CD8-positive, alpha-beta memory T cell (primary cell): ENCODE results near the gene STMN3. TPM values are rescaled to one million over a fixed set of nuclear protein-coding genes. Genes with fewer than 3 reads are reported as not detected.

Experiments
- CTCF ChIA-PET: fragments of 350-600 bp; sonication (Branson Sonifier 250); formaldehyde crosslinking; loops from one replicate; lab custom pipeline; 2021; ENCODE audit warnings: antibody characterized with exemption; lab: Charles Lee
- POLR2A ChIA-PET: fragments of 350-600 bp; sonication (Branson Sonifier 250); formaldehyde crosslinking; loops from one replicate; lab custom pipeline; 2021; ENCODE audit warnings: antibody characterized with exemption; lab: Charles Lee
- DNase-seq, 5 donors: peaks; one replicate each; pipeline versions ENCODE4 v3.0.0 to v3.0.0-alpha.2; 2020 to 2022; ENCODE audit warnings: mixed read lengths in 1 of 5
- H3K27ac ChIP-seq: one replicate; pipeline ENCODE4 v1.7.0; 2013; ENCODE audit warnings: low read depth, mild to moderate bottlenecking, low read length, moderate library complexity
- H3K27me3 ChIP-seq: 2 replicates; pipeline ENCODE4 v1.7.0; 2013; ENCODE audit warnings: low read length, mild to moderate bottlenecking; ENCODE audit not compliant: insufficient read depth, poor library complexity, severe bottlenecking
- H3K36me3 ChIP-seq: 2 replicates; pipeline ENCODE4 v1.7.0; 2013; ENCODE audit warnings: mild to moderate bottlenecking, low read length, moderate library complexity; ENCODE audit not compliant: insufficient read depth
- H3K4me1 ChIP-seq: 2 replicates; pipeline ENCODE4 v1.7.0; 2013; ENCODE audit warnings: mild to moderate bottlenecking, low read length, moderate library complexity; ENCODE audit not compliant: insufficient read depth
- H3K4me3 ChIP-seq: 2 replicates; pipeline ENCODE4 v1.7.0; 2013; ENCODE audit warnings: mild to moderate bottlenecking, low read length
- H3K9me3 ChIP-seq: 2 replicates; pipeline ENCODE4 v1.7.0; 2013; ENCODE audit warnings: mild to moderate bottlenecking, low read length
- H3K27ac Mint-ChIP-seq, 8 donors: one replicate each; pipeline ENCODE4 v1.8.0; 2020 to 2021; ENCODE audit warnings: mixed read lengths in 8 of 8, mild to moderate bottlenecking in 6 of 8, inconsistent platforms in 3 of 8, moderate library complexity in 3 of 8
- H3K27me3 Mint-ChIP-seq, 2 donors: one replicate each; pipeline ENCODE4 v1.8.0; 2020 to 2021; ENCODE audit warnings: mixed read lengths in 2 of 2, mild to moderate bottlenecking in 1 of 2, moderate library complexity in 1 of 2
- H3K36me3 Mint-ChIP-seq, 3 donors: one replicate each; pipeline ENCODE4 v1.8.0; 2020 to 2021; ENCODE audit warnings: mixed read lengths in 3 of 3, inconsistent platforms in 1 of 3, mild to moderate bottlenecking in 1 of 3
- H3K4me1 Mint-ChIP-seq, 3 donors: one replicate each; pipeline ENCODE4 v1.8.0; 2020 to 2021; ENCODE audit warnings: mixed read lengths in 3 of 3, inconsistent platforms in 1 of 3, mild to moderate bottlenecking in 1 of 3
- H3K4me3 Mint-ChIP-seq, 7 donors: one replicate each; pipeline ENCODE4 v1.8.0; 2020 to 2021; ENCODE audit warnings: mixed read lengths in 7 of 7, mild to moderate bottlenecking in 6 of 7, moderate library complexity in 4 of 7, inconsistent platforms in 2 of 7
- H3K9me3 Mint-ChIP-seq, 5 donors: one replicate each; pipeline ENCODE4 v1.8.0; 2020 to 2022; ENCODE audit warnings: mixed read lengths in 5 of 5, mild to moderate bottlenecking in 3 of 5, moderate library complexity in 2 of 5, inconsistent platforms in 1 of 5
- polyA plus RNA-seq: library from polyadenylated mRNA; unstranded; fragments of 300-500 nt; fragmentation: Illumina TruSeq; gene quantifications from one replicate; pipeline ENCODE4 v1.2.3, GENCODE V29; 2021
- total RNA-seq, 2 experiments: library from RNA; stranded (reverse); gene quantifications; one replicate each; pipeline ENCODE4 v1.2.3, GENCODE V29; 2021

STMN3 gene
- total and polyA plus RNA-seq, 3 experiments from 2014 or later = 21.0 to 24.7 (median 21.6) TPM

GRCh38 chr20:63685269-63686026 is 32.2 kb upstream of the STMN3 start:
- peaks cover 0 to 3% (median 0%) of the 10 kb centered on the region in 3 donors for H3K36me3 Mint-ChIP-seq
- ChIA-PET CTCF (no interaction called here), POLR2A (no interaction called here)
- no peak for DNase-seq
- H3K27me3 Mint-ChIP-seq = no peaks in the 10 kb centered on the region
- Histone ChIP-seq H3K9me3 (no peaks in the 10 kb centered on the region), H3K27me3 (no peaks in the 10 kb centered on the region), H3K36me3 (no peaks in the 10 kb centered on the region), H3K27ac (no peak overlapping the region), H3K4me3 (no peak overlapping the region), H3K4me1 (peaks cover 16% of the 10 kb centered on the region)
- no peak overlapping the region for H3K4me3 Mint-ChIP-seq
- peak overlapping the region in 1 of 8 donors; percentile 41 for H3K27ac Mint-ChIP-seq
- no peaks in the 10 kb centered on the region for H3K9me3 Mint-ChIP-seq
- H3K4me1 Mint-ChIP-seq = peaks cover 2 to 5% (median 4%) of the 10 kb centered on the region in 3 donors

- H3K9me3 Mint-ChIP-seq = no peaks in the 10 kb centered on the region
- DNase-seq = no peak
- H3K36me3 ChIP-seq = no peaks in the 10 kb centered on the region
- H3K4me3 ChIP-seq = no peak overlapping the region
- H3K9me3 ChIP-seq = no peaks in the 10 kb centered on the region
- peaks cover 15% of the 10 kb centered on the region for H3K4me1 ChIP-seq
- H3K36me3 Mint-ChIP-seq = peaks cover 0 to 3% (median 3%) of the 10 kb centered on the region in 3 donors
- no peak overlapping the region for H3K27ac Mint-ChIP-seq
- H3K4me3 Mint-ChIP-seq = no peak overlapping the region
- no peaks in the 10 kb centered on the region for H3K27me3 ChIP-seq
- H3K27me3 Mint-ChIP-seq = no peaks in the 10 kb centered on the region
- no peak overlapping the region for H3K27ac ChIP-seq
- ChIA-PET CTCF (interaction anchor here (1.3 kb wide), 1 partner anchor 25 kb away, joined by 3 read pairs; the partner anchor contains the start of genes ARFRP1 and ZGPAT), POLR2A (interaction anchor here (0.7 to 1.0 kb wide), 2 partner anchors 17 to 186 kb away, joined by 3 read pairs; no protein-coding TSS in a partner anchor)
- H3K4me1 Mint-ChIP-seq = peaks cover 2 to 5% (median 4%) of the 10 kb centered on the region in 3 donors
Measured at GRCh38 chr20:63682384-63683139, 29.3 kb upstream of the STMN3 start.

GRCh38 chr20:63681609-63682142 is 28.5 kb upstream of the STMN3 start:
- Mint-ChIP-seq H3K4me1 (peaks cover 0 to 5% (median 4%) of the 10 kb centered on the region in 3 donors), H3K9me3 (no peaks in the 10 kb centered on the region), H3K36me3 (peaks cover 0 to 7% (median 3%) of the 10 kb centered on the region in 3 donors), H3K27ac (peak overlapping the region in 1 of 8 donors; percentile 38), H3K27me3 (no peaks in the 10 kb centered on the region), H3K4me3 (no peak overlapping the region)
- H3K27ac ChIP-seq = no peak overlapping the region
- DNase-seq = no peak
- H3K36me3 ChIP-seq = no peaks in the 10 kb centered on the region
- peaks cover 7% of the 10 kb centered on the region for H3K4me1 ChIP-seq
- no peaks in the 10 kb centered on the region for H3K9me3 ChIP-seq
- ChIA-PET CTCF (no interaction called here), POLR2A (interaction anchor here (1.0 kb wide), 1 partner anchor 18 kb away, joined by 3 read pairs; no protein-coding TSS in a partner anchor)
- no peaks in the 10 kb centered on the region for H3K27me3 ChIP-seq
- H3K4me3 ChIP-seq = no peak overlapping the region

- H3K27me3 Mint-ChIP-seq = no peaks in the 10 kb centered on the region
- H3K9me3 Mint-ChIP-seq = no peaks in the 10 kb centered on the region
- no peak overlapping the region for H3K4me3 ChIP-seq
- DNase-seq = no peak
- CTCF ChIA-PET = no interaction called here
- POLR2A ChIA-PET = interaction anchor here (1.0 kb wide), 1 partner anchor 18 kb away, joined by 3 read pairs; no protein-coding TSS in a partner anchor
- H3K9me3 ChIP-seq = no peaks in the 10 kb centered on the region
- H3K4me1 ChIP-seq = peaks cover under 1% of the 10 kb centered on the region
- H3K4me1 Mint-ChIP-seq = peaks cover 0 to 5% (median 4%) of the 10 kb centered on the region in 3 donors
- no peaks in the 10 kb centered on the region for H3K36me3 ChIP-seq
- peaks cover 0 to 12% (median 3%) of the 10 kb centered on the region in 3 donors for H3K36me3 Mint-ChIP-seq
- no peaks in the 10 kb centered on the region for H3K27me3 ChIP-seq
- H3K4me3 Mint-ChIP-seq = no peak overlapping the region
- H3K27ac ChIP-seq = no peak overlapping the region
- H3K27ac Mint-ChIP-seq = peak overlapping the region in 1 of 8 donors; percentile 38
Measured at GRCh38 chr20:63680857-63681608, 27.8 kb upstream of the STMN3 start.

GRCh38 chr20:63680427-63680826 is 27.2 kb upstream of the STMN3 start:
- POLR2A ChIA-PET = no interaction called here

GRCh38 chr20:63679799-63680305 is 26.6 kb upstream of the STMN3 start:
- ChIA-PET CTCF (no interaction called here), POLR2A (no interaction called here)
- Mint-ChIP-seq H3K4me1 (peaks cover 0 to 5% (median 4%) of the 10 kb centered on the region in 3 donors), H3K27me3 (no peaks in the 10 kb centered on the region), H3K27ac (peak overlapping the region in 1 of 8 donors; percentile 41), H3K36me3 (peaks cover 0 to 20% (median 3%) of the 10 kb centered on the region in 3 donors), H3K9me3 (no peaks in the 10 kb centered on the region), H3K4me3 (no peak overlapping the region)
- DNase-seq = no peak
- H3K4me1 ChIP-seq = no peaks in the 10 kb centered on the region
- no peaks in the 10 kb centered on the region for H3K9me3 ChIP-seq
- no peaks in the 10 kb centered on the region for H3K36me3 ChIP-seq
- no peak overlapping the region for H3K27ac ChIP-seq
- H3K27me3 ChIP-seq = no peaks in the 10 kb centered on the region
- H3K4me3 ChIP-seq = no peak overlapping the region

More at GRCh38 chr20:63680427-63680826, 27.2 kb upstream of the STMN3 start:
- no peaks in the 10 kb centered on the region for H3K9me3 Mint-ChIP-seq
- H3K36me3 ChIP-seq = no peaks in the 10 kb centered on the region
- no peaks in the 10 kb centered on the region for H3K27me3 Mint-ChIP-seq
- H3K36me3 Mint-ChIP-seq = peaks cover 0 to 17% (median 3%) of the 10 kb centered on the region in 3 donors
- CTCF ChIA-PET = no interaction called here
- no peaks in the 10 kb centered on the region for H3K9me3 ChIP-seq
- peaks cover 0 to 5% (median 4%) of the 10 kb centered on the region in 3 donors for H3K4me1 Mint-ChIP-seq
- H3K4me3 ChIP-seq = no peak overlapping the region
- no peaks in the 10 kb centered on the region for H3K4me1 ChIP-seq
- H3K4me3 Mint-ChIP-seq = no peak overlapping the region
- no peak for DNase-seq
- H3K27me3 ChIP-seq = no peaks in the 10 kb centered on the region
- H3K27ac Mint-ChIP-seq = no peak overlapping the region
- no peak overlapping the region for H3K27ac ChIP-seq

- no peaks in the 10 kb centered on the region for H3K9me3 ChIP-seq
- Mint-ChIP-seq H3K36me3 (peaks cover 0 to 20% (median 2%) of the 10 kb centered on the region in 3 donors), H3K27me3 (no peaks in the 10 kb centered on the region), H3K27ac (no peak overlapping the region), H3K4me3 (no peak overlapping the region), H3K4me1 (peaks cover 0 to 4% (median 2%) of the 10 kb centered on the region in 3 donors), H3K9me3 (no peaks in the 10 kb centered on the region)
- ChIA-PET POLR2A (no interaction called here), CTCF (no interaction called here)
- no peak overlapping the region for H3K27ac ChIP-seq
- H3K4me3 ChIP-seq = no peak overlapping the region
- no peaks in the 10 kb centered on the region for H3K27me3 ChIP-seq
- no peak for DNase-seq
- H3K4me1 ChIP-seq = no peaks in the 10 kb centered on the region
- no peaks in the 10 kb centered on the region for H3K36me3 ChIP-seq
Measured at GRCh38 chr20:63678667-63679465, 25.6 kb upstream of the STMN3 start.
